Keratinocyte (primary cell): Measurements from ENCODE around the gene P4HA1. TPM values are rescaled to one million over a fixed set of nuclear protein-coding genes. Genes with fewer than 3 reads are reported as not detected.

Source experiments
- DNase-seq: peaks from one replicate; pipeline ENCODE4 v3.0.0-alpha.2; 2011; ENCODE audit warnings: low read depth, missing footprints, low spot score
- FAIRE-seq: peaks from 2 replicates; lab custom pipeline; 2011; peaks lifted over from hg19 to GRCh38; lab: Jason Lieb, UNC
- H2AFZ ChIP-seq: 2 replicates; pipeline ENCODE4 v1.6.0; 2012; ENCODE audit warnings: low read length, control low read depth, inconsistent platforms; ENCODE audit not compliant: control insufficient read depth
- H3K27ac ChIP-seq: 2 replicates; pipeline ENCODE4 v1.5.1; 2011; ENCODE audit warnings: low read length; ENCODE audit not compliant: control insufficient read depth, insufficient read depth
- H3K27me3 ChIP-seq: 3 replicates; pipeline ENCODE4 v1.6.0; 2011; ENCODE audit warnings: low read length; ENCODE audit not compliant: control insufficient read depth, insufficient read depth; ENCODE audit errors: extremely low read depth
- H3K36me3 ChIP-seq, 2 experiments: 2 replicates in 1 of 2; 3 replicates in 1 of 2; pipeline ENCODE4 v1.5.1; 2011; ENCODE audit warnings: low read length in 2 of 2, mild to moderate bottlenecking in 1 of 2; ENCODE audit not compliant: control insufficient read depth in 2 of 2, insufficient read depth in 2 of 2; ENCODE audit errors: extremely low read depth in 1 of 2
- H3K4me1 ChIP-seq: 3 replicates; pipeline ENCODE4 v1.5.1; 2011; ENCODE audit warnings: low read length; ENCODE audit not compliant: control insufficient read depth, insufficient read depth; ENCODE audit errors: extremely low read depth
- H3K4me2 ChIP-seq: 3 replicates; pipeline ENCODE4 v1.6.0; 2011; ENCODE audit warnings: low read depth, low read length; ENCODE audit not compliant: control insufficient read depth, insufficient read depth; ENCODE audit errors: extremely low read depth
- H3K4me3 ChIP-seq, 3 experiments: fragments of 200-600 bp in 1 of 3; sonication (generic) in 1 of 3; 2 replicates in 2 of 3; 3 replicates in 1 of 3; pipeline ENCODE4 v1.5.1; 2011 to 2016; ENCODE audit warnings: low read length in 3 of 3, mild to moderate bottlenecking in 3 of 3, control low read depth in 2 of 3, inconsistent platforms in 1 of 3, low read depth in 1 of 3, mixed read lengths in 1 of 3, mixed run types in 1 of 3, moderate library complexity in 1 of 3; ENCODE audit not compliant: control insufficient read depth in 2 of 3, insufficient read depth in 2 of 3; ENCODE audit errors: extremely low read depth in 1 of 3
- H3K79me2 ChIP-seq: 2 replicates; pipeline ENCODE4 v1.6.0; 2012; ENCODE audit warnings: low read length; ENCODE audit not compliant: control insufficient read depth, insufficient read depth
- H3K9ac ChIP-seq: 3 replicates; pipeline ENCODE4 v1.6.0; 2011; ENCODE audit warnings: low read length; ENCODE audit not compliant: control insufficient read depth, insufficient read depth; ENCODE audit errors: extremely low read depth
- H3K9me1 ChIP-seq: 3 replicates; pipeline ENCODE4 v1.6.0; 2011; ENCODE audit warnings: low read length; ENCODE audit not compliant: control insufficient read depth, insufficient read depth; ENCODE audit errors: extremely low read depth
- H3K9me3 ChIP-seq: 2 replicates; pipeline ENCODE4 v1.5.1; 2012; ENCODE audit warnings: low read depth, low read length; ENCODE audit not compliant: control insufficient read depth
- H4K20me1 ChIP-seq: 3 replicates; pipeline ENCODE4 v1.6.0; 2011; ENCODE audit warnings: low read length; ENCODE audit not compliant: control insufficient read depth, insufficient read depth; ENCODE audit errors: extremely low read depth
- EZH2 ChIP-seq: IDR thresholded peaks from one replicate; pipeline ENCODE4 v1.6.1; 2012; ENCODE audit warnings: inconsistent platforms, mild to moderate bottlenecking, low read length, moderate library complexity
- dilution Hi-C: fragments of 300-500 bp; cut with MboI; formaldehyde crosslinking; loops from one replicate; pipeline ENCODE4 v1.7.0; 2020; ENCODE audit warnings: low sequenced_read_pairs; ENCODE audit not compliant: extremely low pct_ligation_motif_present
- polyA plus RNA-seq, 5 experiments: library from polyadenylated mRNA; depleted of rRNA in 3 of 5; stranded (reverse) in 3 of 5; stranded (forward) in 1 of 5; unstranded in 1 of 5; fragments of >200 nt; gene quantifications; 1 replicate in 1 of 5; 2 replicates in 3 of 5; 3 replicates in 1 of 5; pipeline versions ENCODE4 v1.2.1 to v1.2.3, GENCODE V29; 2011 to 2012; ENCODE audit warnings: missing spikeins in 2 of 5, low read depth in 1 of 5, low replicate concordance in 1 of 5
- TF ChIP-seq, protein P1 (sequence below), 3 experiments: IDR thresholded peaks in 1 of 3; conservative IDR thresholded peaks in 1 of 3; optimal IDR thresholded peaks in 1 of 3; 2 replicates in 2 of 3; 3 replicates in 1 of 3; pipeline versions ENCODE3 to v1.5.1; 2011; ENCODE audit warnings: low read length in 3 of 3, mild to moderate bottlenecking in 3 of 3, moderate library complexity in 2 of 3, control low read depth in 1 of 3, inconsistent platforms in 1 of 3; ENCODE audit not compliant: insufficient read depth in 2 of 3; ENCODE audit errors: extremely low read depth in 1 of 3

P4HA1 gene
- polyA plus RNA-seq, 1 donor (not counting 4 experiments of a cell fraction or from before 2014, with no cell fraction given): 67.4 TPM

DNA sequence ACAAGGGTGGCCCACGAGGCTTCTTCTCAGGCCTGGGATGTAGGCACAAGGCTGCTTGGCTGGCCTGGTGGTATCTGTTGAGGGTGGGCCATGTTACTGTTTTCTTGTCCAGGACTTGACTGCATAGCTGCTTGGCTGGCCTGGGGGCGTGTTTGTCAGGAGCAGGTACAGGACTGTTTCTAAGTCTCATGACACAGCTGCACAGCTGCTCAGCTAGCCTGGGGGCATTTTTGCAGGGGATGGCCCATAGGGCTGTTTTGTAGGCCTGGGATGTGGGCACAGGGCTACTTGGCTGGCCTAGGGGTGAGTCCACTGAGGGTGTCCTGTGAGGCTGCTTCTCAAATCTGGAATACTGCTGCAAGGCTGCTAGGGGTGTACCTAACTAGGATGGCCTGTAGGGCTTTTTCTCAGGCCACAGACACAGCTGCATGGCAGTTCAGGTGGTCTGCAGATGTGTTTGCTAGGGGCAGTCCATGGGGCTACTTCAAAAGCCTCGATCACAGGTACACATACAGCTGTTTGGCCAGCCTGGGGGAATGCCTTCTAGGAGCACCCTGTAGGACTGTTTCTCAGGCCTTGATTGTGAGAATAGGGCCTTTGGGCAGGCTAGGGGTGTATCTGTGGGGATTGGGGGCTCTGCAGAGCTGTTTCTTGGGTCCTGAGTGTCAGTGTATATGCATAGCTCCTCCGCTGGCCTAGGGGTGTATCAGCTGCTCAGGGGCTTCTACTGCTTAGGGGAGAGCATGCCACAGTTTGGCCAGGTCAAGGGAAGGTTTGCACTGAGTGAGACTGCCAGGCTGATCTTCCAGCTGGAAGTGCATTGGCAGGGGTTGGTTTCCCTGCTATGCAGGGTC, 115.4 kb downstream of the P4HA1 start:
- no peaks in the 10 kb centered on the region for H4K20me1 ChIP-seq
- TF ChIP-seq, protein P1, sequence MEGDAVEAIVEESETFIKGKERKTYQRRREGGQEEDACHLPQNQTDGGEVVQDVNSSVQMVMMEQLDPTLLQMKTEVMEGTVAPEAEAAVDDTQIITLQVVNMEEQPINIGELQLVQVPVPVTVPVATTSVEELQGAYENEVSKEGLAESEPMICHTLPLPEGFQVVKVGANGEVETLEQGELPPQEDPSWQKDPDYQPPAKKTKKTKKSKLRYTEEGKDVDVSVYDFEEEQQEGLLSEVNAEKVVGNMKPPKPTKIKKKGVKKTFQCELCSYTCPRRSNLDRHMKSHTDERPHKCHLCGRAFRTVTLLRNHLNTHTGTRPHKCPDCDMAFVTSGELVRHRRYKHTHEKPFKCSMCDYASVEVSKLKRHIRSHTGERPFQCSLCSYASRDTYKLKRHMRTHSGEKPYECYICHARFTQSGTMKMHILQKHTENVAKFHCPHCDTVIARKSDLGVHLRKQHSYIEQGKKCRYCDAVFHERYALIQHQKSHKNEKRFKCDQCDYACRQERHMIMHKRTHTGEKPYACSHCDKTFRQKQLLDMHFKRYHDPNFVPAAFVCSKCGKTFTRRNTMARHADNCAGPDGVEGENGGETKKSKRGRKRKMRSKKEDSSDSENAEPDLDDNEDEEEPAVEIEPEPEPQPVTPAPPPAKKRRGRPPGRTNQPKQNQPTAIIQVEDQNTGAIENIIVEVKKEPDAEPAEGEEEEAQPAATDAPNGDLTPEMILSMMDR (optimal IDR thresholded peaks at IDR 0.05 in 1 of 3, IDR thresholded peaks at IDR 0.05 in 1 of 3, conservative IDR thresholded peaks at IDR 0.05 in 1 of 3; ENCODE audit: extremely low read depth in 1 of 3, insufficient read depth in 2 of 3, low read length in 3 of 3): no peak
- no peak for TF ChIP-seq EZH2
- dilution Hi-C loops: no loop called here
- no peak overlapping the region for H3K4me2 ChIP-seq
- no peak overlapping the region for H3K27ac ChIP-seq
- peak; percentile 65 for FAIRE-seq
- no peaks in the 10 kb centered on the region for H3K9me3 ChIP-seq
- peaks cover 19% of the 10 kb centered on the region for H3K4me1 ChIP-seq
- H3K9ac ChIP-seq: no peak overlapping the region
- peak; percentile 49 for DNase-seq
- H3K36me3 ChIP-seq: no peaks in the 10 kb centered on the region
- no peak overlapping the region for H3K4me3 ChIP-seq
- H3K79me2 ChIP-seq: no peaks in the 10 kb centered on the region
- H3K27me3 ChIP-seq: no peaks in the 10 kb centered on the region
- no peak overlapping the region for H2AFZ ChIP-seq
- no peaks in the 10 kb centered on the region for H3K9me1 ChIP-seq

DNA sequence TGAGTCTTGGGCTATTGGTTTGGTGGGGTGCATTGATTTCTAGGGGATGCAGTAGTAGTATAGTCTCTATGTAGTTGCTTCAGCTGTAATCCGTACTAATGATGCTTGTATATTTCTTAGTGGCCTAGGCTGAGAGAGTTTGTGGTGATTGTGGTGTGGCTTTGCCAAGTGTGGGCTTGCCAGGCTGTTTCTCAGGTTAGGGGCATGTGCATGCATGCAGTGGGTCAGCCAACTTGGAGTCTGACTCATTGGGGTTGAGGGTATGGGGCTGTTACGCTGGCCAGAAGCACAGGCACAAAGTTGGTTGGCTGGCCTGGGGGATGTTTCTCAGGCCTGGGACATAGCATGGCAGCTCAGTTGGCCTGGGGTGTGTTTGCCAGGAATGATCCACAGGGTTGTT, 116.3 kb downstream of the P4HA1 start:
- Histone ChIP-seq H3K9me3 (no peaks in the 10 kb centered on the region), H3K4me1 (peaks cover 19% of the 10 kb centered on the region), H3K4me2 (no peak overlapping the region), H2AFZ (no peak overlapping the region), H3K36me3 (no peaks in the 10 kb centered on the region), H3K79me2 (no peaks in the 10 kb centered on the region), H3K27me3 (no peaks in the 10 kb centered on the region), H3K9me1 (no peaks in the 10 kb centered on the region), H3K9ac (no peak overlapping the region), H3K4me3 (peak overlapping the region in 1 of 3 experiments; percentile 19), H4K20me1 (no peaks in the 10 kb centered on the region), H3K27ac (no peak overlapping the region)
- dilution Hi-C loops: no loop called here
- FAIRE-seq: peak; percentile 92
- TF ChIP-seq, protein P1 (optimal IDR thresholded peaks at IDR 0.05 in 1 of 3, IDR thresholded peaks at IDR 0.05 in 1 of 3, conservative IDR thresholded peaks at IDR 0.05 in 1 of 3; ENCODE audit: extremely low read depth in 1 of 3, insufficient read depth in 2 of 3, low read length in 3 of 3): no peak
- no peak for TF ChIP-seq EZH2
- peak; percentile 79 for DNase-seq
